Gastrocnemius medialis (tissue), 4 donors: Measurements from ENCODE around the gene CTNNA2.

ENCODE experiments used
- POLR2A ChIP-seq, 2 donors: fragments of 450-650 bp; IDR thresholded peaks; one replicate each; pipeline ENCODE4 v1.6.1; 2017; ENCODE audit warnings: antibody characterized with exemption in 2 of 2, mild to moderate bottlenecking in 2 of 2, moderate library complexity in 2 of 2
- TF ChIP-seq, protein P1 (sequence below), 5 experiments: fragments of 450-650 bp in 3 of 5; fragments of 200-600 bp in 2 of 5; sonication (generic) in 2 of 5; IDR thresholded peaks in 4 of 5; conservative IDR thresholded peaks in 1 of 5; 1 replicate in 4 of 5; 2 replicates in 1 of 5; pipeline ENCODE4 v1.5.1; 2016 to 2019; ENCODE audit warnings: antibody characterized with exemption in 5 of 5, mild to moderate bottlenecking in 3 of 5, moderate library complexity in 3 of 5

DNA sequence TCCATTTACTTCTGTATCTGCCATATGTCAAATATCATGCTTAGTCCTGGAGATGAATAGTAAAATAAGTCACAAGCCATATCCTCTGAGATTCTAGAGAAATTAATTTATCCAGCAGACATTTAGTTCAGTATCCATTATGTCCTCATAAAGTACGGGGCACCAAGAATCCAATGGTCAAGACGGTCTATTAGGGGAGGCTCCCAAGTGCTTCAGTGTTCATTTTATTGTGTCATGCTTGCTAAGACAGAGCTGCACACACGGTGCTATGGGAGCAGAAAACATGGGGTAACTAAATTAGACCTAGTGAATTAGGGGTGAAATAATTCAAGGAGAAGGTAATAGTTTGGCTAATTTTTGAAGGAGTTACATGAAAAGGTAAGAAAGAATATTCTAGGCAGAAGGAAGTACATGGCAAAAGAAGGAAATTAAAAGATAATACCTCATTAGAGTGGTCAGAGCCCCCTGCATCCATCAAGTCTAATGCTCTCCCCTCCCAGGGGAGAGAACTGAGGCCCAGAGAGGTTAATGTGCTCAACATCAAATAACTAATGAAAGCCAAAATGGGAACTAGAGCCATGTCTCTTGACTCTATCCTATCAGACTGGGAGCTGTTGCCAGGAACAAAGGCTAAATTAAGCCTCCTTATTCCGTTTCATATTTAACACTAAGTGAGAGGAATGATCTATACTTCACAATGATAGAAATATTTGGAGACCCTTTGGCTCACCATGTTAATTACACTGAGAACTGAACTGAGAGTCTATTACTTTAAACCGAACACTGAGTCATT lies 433.0 kb downstream of the CTNNA2 start:
- TF ChIP-seq, protein P1, sequence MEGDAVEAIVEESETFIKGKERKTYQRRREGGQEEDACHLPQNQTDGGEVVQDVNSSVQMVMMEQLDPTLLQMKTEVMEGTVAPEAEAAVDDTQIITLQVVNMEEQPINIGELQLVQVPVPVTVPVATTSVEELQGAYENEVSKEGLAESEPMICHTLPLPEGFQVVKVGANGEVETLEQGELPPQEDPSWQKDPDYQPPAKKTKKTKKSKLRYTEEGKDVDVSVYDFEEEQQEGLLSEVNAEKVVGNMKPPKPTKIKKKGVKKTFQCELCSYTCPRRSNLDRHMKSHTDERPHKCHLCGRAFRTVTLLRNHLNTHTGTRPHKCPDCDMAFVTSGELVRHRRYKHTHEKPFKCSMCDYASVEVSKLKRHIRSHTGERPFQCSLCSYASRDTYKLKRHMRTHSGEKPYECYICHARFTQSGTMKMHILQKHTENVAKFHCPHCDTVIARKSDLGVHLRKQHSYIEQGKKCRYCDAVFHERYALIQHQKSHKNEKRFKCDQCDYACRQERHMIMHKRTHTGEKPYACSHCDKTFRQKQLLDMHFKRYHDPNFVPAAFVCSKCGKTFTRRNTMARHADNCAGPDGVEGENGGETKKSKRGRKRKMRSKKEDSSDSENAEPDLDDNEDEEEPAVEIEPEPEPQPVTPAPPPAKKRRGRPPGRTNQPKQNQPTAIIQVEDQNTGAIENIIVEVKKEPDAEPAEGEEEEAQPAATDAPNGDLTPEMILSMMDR (IDR thresholded peaks at IDR 0.05 in 4 of 5, conservative IDR thresholded peaks at IDR 0.05 in 1 of 5), result no peak
- no peak for TF ChIP-seq POLR2A (IDR thresholded peaks at IDR 0.05)
